Umbilical cord (tissue), 2 donors: ENCODE data around the gene ZNF747. TPM values are rescaled to one million over a fixed set of nuclear protein-coding genes. Genes with fewer than 3 reads are reported as not detected.

Experiments
- DNase-seq: peaks from one replicate; pipeline ENCODE4 v3.0.0-alpha.2; 2015; ENCODE audit warnings: low spot score
- total RNA-seq: library from RNA; depleted of rRNA; stranded (reverse); fragments of >200 nt; gene quantifications from one replicate; pipeline ENCODE4 v1.2.3, GENCODE V29; 2014; ENCODE audit warnings: low replicate concordance; ENCODE audit not compliant: insufficient read depth

The ZNF747 gene
- total RNA-seq, 1 donor from 2014 or later: 5.5 TPM

DNA sequence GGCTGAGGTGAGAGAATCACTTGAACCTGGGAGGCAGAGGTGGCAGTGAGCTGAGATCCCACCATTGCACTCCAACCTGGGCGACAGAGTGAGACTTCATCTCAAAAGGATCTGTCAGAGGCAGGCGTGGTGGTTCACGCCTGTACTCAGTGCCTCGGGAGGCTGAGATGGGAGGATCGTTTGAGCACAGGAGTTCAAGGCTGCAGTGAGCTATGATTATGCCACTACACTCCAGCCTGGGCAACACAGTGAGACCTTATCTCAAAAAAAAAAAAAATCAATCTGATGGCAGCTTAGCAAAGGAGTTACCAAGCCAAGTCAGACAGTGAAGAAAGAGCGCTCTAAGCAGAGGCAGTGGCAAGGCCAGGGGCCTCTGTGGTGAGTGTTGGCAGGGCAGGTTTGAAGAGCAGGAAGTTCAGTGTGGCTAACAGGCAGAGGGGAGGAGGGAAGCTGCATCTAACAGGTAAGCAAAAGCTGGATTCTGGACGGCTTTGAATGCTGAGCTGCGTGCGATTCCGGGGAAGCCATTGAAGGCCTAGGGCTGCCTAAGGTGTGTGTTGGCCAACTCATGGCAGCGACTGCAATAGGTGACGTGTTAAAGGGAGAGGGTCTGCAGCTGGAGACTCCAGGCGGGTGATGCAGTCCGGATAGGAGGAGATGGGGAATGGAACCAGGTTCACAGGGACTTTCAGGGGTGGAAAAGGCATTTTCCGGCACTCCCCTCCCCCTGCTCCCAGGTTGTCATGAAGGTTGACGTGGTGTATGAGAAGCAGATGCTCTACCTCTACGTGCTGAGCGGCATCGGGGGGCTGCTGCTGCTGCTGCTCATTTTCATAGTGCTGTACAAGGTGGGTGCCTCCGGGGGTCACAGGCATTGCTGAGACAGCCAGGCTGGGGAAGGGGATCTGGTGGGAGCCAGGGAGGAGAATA is 15.3 kb downstream of the ZNF747 start:
- DNase-seq: no peak

DNA sequence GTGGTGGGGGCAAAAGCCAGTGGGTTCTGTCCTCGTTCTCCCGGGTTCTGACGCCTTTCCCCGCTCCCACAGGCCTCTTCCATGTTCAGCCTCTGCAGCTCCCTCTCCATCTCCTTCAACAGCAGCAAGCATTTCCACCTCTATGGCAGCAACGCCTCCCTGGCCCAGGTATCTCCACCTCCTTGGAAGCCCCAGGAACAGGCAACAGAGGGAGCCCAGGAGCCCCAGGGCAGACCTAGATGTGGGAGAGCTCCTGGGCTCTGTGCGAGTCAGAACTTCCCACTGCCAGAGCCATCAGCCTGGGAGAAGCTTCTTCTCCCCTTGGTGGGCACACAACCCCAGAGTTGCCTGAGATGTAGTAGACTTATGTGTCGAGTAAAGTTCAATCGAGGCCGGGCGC is 16.1 kb downstream of the ZNF747 start:
- DNase-seq: no peak

DNA sequence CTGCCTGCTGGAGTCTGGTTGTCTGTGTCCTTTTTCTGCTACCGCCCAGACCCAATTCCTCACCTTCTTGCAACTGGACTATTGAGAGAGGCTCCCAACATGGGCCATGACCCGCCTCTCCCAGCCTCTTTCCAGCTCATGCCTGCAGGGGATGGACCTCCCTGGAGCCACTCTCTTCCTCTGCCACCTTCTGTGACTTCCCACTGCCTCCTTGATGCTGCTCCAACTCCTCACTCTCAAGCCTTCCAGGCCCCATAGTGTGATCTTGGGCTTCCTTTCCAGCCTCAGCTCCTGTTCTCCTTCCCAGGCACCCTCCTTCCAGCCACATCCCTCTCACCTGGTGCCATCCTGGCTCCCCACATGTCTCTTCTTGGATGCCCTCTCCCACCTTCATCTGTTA is 19.4 kb downstream of the ZNF747 start:
- DNase-seq: no peak

DNA sequence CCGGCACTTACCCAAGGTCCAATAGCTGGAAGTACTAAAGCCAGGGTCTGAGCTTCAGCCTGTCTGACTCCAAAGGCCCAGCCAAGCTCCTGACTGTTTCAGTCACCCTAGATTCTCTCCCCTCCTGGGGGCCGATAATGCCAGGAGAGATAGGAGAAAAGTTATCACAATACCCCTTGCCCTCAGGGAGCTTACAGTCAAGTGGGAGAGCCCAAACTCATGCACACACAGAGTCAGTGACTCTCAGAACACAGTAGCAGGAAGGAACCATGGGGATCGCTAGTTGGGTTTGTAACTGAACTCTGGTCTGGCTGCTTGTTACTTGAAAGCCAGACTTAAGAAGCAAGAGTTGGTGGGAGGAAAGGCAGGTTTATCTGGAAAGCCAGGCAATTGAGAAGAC is 23.1 kb downstream of the ZNF747 start:
- DNase-seq: no peak

DNA sequence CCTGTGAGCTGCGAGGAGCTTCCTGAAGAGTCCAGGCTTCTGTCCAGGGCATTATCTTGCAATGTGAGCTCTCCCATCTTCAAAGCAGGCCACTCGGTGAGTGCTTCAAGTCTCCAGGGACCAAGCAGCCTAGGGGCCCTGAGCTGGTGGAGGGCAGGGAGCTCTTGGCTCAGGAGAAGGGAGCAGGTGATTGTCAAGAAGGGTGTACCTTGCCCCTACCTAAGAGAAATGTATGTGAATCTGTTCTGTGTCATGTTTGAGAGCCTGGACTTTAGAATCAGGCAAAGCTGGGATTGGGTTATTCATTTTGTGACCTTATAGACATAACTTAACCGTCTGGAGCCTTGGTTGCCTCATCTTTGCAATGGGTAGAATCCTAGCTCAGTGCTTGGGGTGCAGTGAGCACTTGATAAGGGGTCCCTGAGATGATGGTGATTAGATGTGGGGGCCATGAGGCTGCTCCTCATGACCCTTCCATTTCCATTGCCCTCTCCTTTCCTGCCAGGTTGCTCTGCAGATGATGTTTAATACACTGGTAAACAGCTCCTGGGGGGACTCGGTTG is 24.2 kb downstream of the ZNF747 start:
- no peak for DNase-seq

DNA sequence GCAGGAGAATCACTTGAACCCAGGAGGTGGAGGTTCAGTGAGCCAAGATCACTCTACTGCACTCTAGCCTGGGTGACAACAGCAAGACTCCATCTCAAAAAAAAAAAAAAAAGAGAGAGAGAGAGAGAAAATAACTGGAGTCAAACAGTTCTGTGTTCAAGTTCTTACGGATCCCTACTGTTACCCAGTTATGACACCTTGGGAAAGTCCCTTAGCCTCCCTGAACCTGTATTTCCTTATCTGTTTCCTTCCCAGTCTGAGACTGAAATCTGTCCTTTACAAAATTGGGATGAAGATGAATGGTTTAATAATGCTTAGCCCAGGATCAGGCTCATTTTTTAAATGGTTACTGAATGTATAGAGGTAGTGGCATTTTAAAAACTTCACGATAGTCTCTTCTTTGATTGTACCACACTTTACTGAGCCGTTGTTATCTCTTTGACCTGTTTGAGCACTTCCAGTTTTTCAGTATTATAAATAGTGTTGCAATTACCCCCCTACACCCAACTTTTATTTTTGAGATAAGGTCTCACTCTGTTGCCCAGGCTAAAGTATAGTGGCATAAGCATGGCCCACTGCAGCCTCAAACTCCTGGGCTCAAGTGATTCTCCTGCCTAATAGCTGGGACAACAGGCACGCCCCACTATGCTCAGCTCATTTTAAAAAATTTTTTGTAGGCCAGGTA is 25.4 kb downstream of the ZNF747 start:
- no peak for DNase-seq

DNA sequence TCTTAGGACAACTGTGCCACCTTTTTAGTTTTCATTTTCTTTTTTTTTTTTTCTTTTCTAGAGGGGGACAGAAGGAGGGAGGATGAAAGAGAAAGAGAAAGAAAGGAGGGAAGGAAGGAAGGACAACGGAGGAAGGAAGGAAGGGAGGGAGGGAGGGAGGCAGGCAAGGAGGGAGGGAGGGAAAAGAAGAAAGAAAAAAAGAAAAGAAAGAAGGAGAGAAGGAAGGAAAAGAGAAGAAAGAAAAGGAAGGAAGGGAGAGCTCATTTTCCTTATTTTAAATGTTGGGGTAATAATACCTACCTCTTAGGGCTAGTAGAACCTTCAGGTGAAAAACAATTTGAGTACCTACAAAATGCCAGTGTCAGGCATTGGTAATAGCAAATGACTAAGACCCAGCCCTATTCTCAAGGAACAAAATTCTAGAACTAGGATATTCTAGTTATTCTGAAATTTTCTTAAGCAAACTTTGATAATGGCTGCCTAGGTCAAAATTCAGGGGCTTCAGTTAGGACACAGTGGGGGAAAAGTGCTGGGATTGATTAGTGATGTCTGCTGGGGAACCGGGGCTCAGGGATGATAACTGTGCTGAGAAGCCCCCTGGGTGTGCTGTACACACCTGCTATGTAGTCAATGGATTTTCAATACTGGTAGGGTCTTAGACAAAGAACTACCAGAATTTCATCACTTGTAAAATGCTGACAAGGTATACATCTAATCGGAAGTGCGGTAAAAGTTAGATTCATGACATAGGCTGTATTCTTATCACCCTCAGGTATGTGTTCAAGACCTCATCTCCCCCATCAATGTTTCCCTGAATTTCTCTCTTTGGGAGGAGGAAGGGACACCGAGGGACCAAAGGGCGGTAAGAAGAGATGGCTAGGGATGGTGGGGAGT is 31.0 kb downstream of the ZNF747 start:
- no peak for DNase-seq

DNA sequence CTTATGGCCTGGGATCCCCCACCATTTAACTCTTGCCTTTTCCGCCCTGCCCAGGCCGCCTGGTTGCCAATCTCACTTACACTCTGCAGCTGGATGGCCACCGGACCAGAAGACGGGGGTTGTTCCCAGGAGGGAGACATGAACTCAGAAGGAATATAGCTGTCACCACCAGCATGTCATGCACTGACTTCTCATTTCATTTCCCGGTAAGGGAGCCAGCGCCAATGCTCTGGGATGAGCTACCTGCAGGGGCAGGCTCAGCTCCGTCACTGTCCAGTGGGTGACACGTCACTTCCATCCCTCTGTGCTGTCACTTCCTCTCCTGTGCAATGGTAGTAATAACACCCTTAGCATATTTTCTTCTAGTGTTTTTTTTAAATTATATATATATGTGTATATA is 35.4 kb downstream of the ZNF747 start:
- DNase-seq: no peak

DNA sequence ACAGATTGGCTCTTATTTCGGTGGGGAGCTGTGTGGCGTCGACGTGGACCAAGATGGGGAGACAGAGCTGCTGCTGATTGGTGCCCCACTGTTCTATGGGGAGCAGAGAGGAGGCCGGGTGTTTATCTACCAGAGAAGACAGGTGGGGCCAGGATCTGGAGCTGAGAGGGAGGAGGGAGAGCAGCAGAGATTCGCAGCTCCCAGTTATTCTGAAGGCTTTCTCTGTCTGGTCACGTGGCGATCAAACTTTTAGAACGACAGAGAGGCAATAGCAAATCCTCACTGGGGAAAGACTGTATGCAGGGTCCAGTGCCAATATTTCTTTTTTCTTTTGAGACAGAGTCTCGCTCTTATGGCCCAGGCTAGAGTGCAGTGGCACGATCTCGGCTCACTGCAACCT is 39.9 kb downstream of the ZNF747 start:
- DNase-seq: no peak

DNA sequence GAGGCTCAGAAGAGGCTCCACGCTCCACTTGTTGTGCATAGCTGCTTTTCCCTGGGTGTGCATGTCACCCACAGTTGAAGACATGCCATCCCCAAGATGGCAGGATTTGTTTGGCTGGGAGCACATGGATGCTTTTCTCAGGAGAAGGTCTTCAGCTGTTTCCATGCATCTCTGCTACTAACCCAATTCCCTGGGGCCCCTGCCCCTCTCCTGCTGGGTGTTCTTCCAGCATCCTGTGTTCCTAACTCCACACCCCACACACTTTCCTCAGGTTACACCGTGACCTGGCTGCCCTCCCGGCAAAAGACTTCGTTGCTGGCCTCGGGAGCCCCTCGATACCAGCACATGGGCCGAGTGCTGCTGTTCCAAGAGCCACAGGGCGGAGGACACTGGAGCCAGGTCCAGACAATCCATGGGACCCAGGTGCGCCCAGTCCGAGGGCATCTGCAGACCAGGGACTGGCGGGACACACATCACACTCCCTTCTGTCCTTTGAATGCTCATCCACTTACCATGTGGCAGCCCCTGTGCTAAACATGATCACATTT is 40.6 kb downstream of the ZNF747 start:
- no peak for DNase-seq

DNA sequence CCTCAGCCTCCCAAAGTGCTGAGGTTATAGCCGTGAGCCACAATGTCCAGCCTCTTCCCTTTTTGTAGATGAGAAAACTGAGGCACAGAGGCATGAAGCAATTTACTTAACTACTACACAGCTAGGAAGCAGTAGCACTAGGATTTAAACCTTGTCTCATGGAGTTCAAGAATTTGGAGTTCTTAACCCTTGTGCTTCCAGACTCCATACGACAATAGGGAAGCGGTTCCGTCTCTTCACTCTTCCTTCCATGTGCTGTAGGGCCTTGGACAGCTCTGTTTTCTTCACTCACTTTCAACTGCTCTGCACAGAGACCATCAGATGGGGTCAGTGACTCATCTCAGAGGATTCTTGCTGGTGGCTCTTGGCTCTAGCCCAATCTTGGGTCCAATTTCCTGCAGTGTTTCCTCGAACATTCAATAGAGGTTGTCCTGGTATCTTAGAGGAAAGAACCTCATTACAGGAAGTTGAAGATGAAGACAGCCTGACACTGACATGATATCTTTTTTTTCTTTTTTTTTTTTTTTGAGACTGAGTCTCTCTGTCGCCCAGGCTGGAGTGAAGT is 42.8 kb downstream of the ZNF747 start:
- DNase-seq: peak; percentile 22

DNA sequence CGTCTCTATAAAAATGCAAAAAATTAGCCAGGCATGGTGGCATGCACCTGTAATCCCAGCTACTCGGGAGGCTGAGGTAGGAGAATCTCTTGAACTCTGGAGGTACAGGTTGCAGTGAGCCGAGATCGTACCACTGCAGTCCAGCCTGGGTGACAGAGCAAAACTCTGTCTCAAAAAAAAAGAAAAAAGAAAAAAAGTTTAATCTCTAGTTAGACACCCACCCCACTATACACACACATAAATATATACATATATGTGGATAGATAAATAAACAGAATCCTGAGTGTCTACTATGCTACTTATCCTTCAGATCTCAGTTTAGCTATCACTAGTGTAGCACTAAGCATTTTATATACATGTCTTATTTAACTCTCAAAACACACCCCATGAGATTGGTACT is 43.4 kb downstream of the ZNF747 start:
- no peak for DNase-seq

DNA sequence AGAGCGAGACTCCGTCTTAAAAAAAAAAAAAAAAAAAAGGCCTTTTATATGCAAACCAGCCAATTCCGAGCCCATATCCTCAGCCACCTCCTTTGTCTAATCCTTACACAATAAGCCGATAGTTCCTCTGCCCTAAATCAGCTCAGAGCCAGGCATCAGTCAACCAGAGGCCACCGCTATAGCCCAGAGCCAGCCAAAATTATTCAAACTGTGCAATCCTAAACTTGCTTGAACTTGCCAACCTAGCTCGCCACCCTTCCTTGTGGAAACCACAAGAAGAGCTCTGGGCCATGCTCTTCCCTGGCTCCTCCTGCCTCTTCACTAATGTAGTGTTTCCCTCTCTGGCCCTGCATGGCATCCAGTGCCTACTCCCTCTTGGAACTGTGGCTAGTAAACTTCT is 44.4 kb downstream of the ZNF747 start:
- no peak for DNase-seq

DNA sequence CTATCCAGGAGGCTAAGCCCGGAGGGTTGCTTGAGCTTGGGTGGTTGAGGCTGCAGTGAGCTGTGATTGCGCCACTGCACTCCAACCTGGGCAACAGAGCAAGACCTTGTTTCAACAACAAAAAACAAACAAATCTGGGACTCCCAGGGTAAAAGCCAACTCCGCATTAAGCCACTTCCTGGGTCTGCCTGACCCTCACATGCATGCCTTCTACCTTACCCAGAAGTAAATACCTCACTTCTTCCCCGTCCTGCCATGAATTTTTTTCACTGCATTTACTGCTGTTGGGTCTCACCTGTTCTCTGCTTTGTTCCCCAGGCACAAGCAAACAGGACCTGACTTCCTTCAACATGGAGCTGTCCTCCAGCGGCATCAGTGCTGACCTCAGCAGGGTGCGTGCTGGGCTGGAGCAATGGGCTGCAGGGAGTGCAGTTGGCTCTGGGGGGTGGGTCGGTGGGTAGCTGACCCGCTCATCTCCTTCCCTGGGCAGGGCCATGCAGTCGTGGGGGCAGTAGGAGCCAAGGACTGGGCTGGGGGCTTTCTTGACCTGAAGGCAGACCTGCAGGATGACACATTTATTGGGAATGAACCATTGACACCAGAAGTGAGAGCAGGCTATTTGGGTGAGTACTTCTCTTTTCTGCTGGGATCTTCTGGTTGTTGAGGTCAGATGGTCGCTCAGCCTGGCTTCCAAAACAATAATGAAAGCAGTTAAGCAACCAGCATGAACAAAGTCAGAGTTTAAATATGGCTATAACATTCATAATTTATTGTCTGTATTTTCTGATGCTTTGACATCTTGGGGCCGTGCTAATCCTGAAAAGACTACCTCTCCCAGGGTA is 45.7 kb downstream of the ZNF747 start:
- DNase-seq: no peak

DNA sequence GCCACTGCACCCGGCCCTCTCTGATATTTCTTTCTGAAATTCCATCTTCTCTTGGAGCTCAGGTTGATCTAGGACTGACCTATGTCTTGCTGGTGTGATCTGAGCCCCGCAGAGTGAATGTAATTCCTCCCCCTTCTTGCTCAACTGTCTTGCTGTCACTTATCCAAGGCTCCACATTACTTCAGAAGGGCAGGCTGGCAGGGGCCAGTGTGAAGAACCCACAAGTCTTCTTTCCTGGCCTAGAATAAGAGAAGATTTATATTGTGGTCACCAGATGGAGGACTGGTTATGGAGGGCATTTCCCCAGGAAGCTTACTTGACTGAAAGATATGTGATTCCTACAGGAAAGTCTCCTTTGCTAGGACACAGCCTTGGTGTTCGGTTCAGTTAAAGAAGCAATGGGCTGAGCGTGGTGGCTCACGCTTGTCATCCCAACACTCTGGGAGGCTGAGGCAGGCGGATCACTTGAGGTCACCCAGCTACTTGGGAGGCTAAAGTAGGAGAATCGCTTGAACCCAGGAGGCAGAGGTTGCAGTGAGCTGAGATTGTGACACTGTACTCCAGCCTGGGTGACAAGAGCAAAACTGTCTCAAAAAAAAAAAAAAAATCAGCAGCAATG is 48.7 kb downstream of the ZNF747 start:
- no peak for DNase-seq

DNA sequence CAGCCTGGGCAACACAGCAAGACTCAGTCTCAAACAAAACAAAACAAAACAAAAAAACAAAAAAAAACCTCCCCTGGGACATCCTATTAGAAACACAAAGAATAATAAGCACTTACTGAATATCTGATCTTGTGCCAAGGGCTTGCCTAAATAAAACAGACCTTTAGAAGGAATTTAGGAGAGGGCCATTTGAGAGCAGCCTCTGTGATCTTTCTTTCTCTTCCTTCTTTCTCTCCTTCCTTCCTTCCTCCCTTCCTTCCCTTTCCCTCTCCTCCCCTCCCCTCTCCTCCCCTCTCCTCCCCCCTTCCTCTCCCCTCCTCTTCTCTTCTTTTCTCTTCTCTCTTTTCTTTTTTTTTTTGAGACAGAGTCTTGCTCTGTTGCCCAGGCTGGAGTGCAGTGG is 49.8 kb downstream of the ZNF747 start:
- no peak for DNase-seq

DNA sequence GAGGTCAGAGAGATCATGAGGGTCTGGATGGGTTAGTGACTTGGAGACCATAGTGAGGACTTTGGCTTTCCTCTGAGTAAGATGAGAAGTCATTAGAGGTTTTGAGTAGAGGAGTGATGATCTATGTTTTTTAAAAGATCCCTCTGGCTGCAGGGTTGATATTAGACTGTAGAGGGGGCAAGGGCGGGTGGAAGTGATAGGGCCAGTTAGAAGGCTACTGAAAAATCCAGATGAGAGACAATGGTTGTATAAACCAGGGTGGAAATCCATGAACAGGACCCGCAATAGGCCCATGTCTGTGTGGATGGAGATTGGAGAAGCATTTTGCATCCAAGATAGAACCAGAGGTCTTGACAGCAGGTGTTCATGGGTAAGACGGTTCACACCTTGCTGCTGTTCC is 52.3 kb downstream of the ZNF747 start:
- no peak for DNase-seq

DNA sequence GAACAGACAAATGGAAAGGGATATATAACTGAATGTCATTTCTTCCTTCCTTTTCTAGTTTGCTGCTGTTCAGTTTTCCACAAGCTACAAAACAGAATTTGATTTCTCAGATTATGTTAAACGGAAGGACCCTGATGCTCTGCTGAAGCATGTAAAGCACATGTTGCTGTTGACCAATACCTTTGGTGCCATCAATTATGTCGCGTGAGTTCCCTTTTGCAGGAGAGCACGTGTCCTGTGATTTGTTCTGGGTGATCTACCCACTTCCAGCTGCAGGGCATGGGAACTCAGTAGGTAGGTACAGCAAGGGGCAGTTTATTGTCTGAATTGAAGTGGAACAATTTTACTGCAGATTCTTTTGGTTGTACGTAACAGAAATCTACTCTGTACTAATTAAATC is 53.3 kb downstream of the ZNF747 start:
- DNase-seq: no peak
